Hepatic stellate cell (primary cell): Measurements from ENCODE around the gene LCTL.
"Not testable (repeated sequence)": the region's sequence is repeated elsewhere in the genome, so short reads cannot be mapped to it uniquely, and the experiment has no call there.

ENCODE experiments used
- DNase-seq: peaks from one replicate; pipeline ENCODE4 v3.0.0; 2011; ENCODE audit warnings: low spot score

LCTL gene

GRCh38 chr15:66564136-66565041, 1.4 kb downstream of the LCTL start:
- no peak for DNase-seq

DNA sequence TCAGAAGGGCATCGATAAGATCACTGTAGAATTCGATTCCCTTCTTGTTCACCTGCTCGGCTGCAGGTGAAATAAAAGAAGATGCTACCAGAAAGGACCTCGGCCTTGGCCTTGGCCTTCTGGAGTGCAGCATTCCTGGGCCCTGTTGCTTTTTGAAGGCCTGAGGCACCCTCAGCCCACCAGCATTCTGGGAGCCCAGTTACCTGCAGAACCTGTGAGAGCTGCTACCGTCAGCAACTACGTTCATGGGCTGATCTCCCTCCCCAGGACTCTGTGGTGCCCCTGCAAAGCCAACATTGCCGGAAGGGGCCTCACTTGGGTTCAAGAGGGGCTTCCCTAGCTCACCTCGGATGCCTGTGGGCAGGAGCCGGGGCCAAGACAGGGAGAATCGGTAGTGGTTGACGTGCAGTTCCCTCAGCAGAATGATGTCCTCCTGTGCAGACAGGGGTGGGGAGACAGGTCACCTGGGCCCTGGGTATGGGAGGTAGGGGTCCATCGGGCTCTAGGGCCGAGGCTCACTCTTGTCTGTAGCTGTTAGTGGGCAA, 2.2 kb downstream of the LCTL start:
- DNase-seq = no peak

GRCh38 chr15:66563126-66563525, 2.7 kb downstream of the LCTL start:
- DNase-seq = no peak

DNA sequence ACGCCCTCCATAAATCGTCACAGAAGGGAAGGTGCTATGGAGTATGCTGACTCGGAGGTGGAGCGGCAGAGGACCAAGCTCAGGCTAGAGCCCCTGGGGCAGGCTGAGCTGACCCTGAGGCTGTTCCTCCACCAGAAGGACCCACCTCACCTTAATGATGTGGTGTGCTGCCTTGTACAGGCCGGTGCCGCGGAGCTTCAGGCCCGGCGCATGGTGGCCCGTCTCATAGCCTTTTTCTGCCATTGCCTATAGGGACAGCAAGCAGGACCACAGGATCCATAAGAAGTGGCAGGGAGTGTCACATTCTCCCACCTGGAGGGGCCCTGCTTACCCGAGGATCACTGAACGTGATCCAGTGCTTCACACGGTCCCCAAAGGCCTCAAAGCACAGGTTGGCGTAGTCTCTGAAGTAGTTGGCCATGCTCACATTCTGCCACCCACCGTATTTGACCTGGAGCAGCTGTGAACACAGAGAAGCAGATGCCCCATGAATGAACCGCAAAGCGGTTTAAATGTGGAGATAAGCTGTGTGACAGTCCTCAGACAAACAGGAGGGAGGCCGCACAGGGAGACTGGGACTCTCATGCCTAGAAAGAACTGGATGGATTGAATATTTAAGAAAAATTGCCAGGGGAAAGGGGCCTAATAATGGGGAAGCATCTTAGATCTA, 4.8 kb downstream of the LCTL start:
- DNase-seq = no peak

DNA sequence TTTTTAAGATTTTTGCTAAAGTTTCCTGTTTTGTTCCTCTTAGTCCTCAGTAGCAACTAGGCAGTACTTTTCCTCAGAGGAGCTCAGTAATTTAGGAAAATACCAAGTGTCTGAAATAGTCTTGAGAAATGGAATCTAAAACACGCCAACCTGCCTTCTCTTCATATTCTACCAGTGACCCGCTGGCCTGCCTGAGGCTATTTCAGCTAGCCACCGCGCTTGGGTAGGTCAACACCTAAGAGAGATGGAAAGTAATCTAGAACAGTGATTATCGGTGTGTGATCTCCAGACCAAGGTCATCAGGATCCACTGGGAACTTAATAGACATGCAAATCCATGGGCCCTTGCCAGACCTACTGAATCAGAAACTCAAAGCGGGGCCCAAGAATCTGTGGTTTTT, 7.5 kb downstream of the LCTL start:
- no peak for DNase-seq

GRCh38 chr15:66555685-66556084, 10.1 kb downstream of the LCTL start:
- DNase-seq = no peak

- no peak for DNase-seq
These were observed 20.5 kb downstream of the LCTL start for GRCh38 chr15:66545255-66545654.

- no peak for DNase-seq
These were observed 22.9 kb downstream of the LCTL start for GRCh38 chr15:66542896-66543295.

- DNase-seq = no peak
These were observed 30.7 kb downstream of the LCTL start for GRCh38 chr15:66535056-66535455.

DNA sequence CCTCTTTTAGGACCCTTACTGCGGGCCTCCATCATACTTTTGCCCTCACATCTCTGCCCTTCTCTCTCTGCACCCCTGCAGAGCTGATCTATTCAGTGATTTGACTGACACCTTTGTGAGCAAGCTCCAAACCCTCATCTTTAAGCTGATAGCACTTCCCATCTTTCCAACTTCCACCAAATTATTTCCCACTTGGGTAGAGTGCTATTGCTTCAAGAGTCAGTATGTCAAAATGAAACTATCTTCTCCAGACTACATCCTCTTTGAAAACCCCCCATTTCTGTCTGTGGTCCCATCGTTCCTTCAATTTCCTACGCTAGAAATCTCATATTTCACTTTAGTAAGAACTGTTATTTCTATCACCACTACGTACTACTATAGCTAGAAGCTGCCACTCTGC, 41.0 kb downstream of the LCTL start:
- no peak for DNase-seq

DNA sequence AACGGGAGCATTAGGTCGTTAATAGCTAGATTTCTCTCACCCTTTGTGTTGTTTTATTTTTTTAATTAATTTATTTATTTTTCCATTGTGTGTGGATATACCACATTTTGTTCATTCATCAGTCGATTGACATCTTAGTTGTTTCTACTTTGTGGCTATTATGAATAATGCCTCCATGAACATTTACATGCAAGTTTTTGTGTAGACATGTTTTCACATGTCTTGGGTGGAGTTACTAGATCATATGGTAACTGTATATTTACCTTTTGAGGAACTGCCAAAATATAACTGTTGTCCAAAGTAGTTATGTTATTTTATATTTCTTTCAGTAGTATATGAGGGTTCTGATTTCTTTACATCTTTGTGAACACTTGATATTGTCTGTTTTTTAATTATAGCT, 41.9 kb downstream of the LCTL start:
- no peak for DNase-seq

- DNase-seq = peak; percentile 8
These were observed 49.9 kb downstream of the LCTL start for GRCh38 chr15:66515901-66516322.

DNA sequence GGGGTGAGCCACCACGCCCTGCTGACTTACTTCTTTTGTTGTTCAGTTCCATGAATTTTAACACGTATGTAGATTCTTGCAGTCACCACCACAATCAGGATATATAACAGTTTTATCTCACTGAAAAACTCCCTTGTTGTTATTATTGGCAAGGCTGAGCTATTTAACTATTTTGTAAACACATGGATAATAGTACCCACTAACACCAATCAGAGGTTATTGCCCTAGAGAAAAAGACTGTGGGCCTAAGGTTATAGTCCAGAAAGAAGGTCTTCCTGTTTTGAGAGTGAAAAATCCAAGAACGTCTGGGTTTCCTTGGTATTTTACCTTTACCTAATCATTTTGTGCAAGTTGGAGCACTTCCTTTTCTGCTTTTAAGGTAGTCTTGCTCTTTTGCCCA, 51.2 kb downstream of the LCTL start:
- no peak for DNase-seq

- no peak for DNase-seq
These were observed 57.4 kb downstream of the LCTL start for GRCh38 chr15:66508293-66508883.

DNA sequence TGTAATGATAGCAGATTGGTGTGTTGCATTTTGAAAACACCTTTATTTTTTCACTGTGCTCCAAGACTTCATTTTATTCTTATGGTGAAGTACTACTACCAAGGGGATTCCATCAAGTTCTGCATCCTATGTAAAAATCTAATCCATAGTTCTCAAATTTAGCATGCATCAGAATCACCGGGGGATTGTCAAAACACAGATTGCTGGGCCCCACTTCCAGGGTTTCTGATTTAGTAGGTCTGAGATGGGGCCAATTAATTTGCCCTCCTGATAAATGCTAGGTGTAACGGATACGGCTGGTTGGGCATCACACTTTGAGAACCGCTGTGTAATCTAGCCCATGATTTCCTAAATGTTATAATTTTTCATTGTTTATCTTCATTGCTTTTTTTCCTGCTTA, 60.0 kb downstream of the LCTL start:
- DNase-seq = no peak

DNA sequence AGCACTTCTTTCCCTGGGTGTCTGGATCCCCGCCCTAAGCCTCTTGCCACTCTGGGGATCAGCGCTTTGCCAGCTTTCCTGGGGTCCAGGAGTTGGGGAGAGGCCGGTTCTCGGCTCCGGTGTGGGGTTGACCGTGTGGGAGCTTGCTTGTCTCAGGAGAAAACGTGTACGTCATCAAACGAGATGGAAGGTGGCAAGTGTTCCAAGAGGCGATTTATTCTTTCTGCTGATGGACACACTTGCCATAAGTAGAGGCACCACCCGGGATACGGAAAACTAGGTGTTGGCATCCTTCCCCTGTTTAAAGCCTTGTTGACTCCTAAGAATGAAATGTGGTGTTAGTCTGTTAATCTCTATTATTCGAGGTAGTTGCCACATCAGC, 60.4 kb downstream of the LCTL start:
- DNase-seq = no peak

DNA sequence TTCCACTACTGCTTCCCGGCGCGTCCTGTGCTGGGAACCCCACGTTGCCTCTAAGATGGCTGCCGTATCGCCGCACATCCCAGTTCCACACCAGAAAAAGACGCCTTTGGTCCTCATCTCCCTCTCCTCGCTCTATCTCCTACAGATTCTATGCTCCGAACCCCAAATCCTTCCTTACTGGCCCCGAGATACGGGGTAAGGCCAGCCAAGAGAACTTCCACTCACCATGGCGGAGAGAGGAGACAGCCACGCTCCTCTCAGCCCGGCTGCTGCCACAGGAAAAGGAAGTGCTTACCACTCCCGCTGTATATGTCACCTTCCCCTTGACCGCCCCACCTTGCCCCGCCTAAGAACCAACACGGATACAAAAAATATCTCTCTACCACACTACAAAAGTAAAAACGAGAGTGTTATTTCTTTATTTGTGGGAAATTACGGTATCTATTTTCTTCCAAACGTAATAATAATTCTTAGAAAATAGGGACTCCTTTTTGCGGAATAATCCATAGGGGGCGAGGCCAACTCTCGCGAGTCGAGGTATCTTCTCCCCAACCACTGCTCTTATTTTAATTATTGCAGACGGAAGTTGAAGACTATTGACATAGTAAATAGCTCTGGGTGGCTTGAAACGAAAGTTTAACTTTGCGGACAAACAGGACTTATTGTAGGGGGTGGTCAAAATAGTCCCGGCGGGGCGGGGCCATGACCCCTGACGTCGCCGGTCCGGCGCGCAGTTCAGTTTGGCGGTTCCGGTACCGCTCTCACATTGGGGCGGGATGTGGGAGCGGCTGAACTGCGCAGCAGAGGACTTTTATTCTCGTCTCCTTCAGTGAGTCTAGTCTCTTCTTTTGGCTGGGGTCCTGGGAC, 61.0 kb downstream of the LCTL start, which contains the start of the genes RPL4 and ZWILCH:
TSS of gene RPL4 (minus strand) at position 293 of the 867 bp plus-strand sequence. CDS start at position 228, 65 bp downstream.
TSS of gene ZWILCH (plus strand) at position 764 of the 867 bp plus-strand sequence. CDS start at position 777, 13 bp downstream.
- DNase-seq = peak; percentile 78

GRCh38 chr15:66503780-66504562, 61.8 kb downstream of the LCTL start:
- no peak for DNase-seq

GRCh38 chr15:66503041-66503648, 62.7 kb downstream of the LCTL start:
- not testable (repeated sequence) for DNase-seq

DNA sequence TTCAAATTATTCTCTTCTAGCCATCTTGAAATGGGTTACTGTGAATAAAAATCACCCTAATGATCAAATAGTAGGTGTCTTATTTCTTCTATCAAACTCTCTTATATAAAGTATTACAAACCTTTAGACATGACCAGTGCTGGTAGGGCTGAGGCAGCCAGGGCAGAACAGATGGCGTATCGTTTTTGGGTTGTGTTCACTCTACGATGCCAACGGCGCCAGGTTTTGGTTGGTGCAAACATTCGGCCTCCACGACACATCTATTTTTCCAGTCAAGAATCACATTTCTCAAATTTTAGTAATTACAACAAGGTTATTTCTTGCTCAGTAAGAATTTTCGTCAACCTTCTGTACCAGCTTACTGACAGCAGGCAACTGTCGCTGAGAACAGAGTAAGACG, 63.3 kb downstream of the LCTL start:
- DNase-seq = no peak
